Thyroid gland (tissue), 4 donors: ENCODE measurements around the gene ERGIC3.

Experiments used
- CTCF ChIP-seq, 6 experiments: fragments of 200-600 bp in 3 of 6; fragments of 450-650 bp in 3 of 6; sonication (generic) in 3 of 6; IDR thresholded peaks; one replicate each; pipeline ENCODE4 v1.5.1; 2016 to 2019; ENCODE audit warnings: antibody characterized with exemption in 6 of 6, mild to moderate bottlenecking in 2 of 6, inconsistent platforms in 1 of 6, moderate library complexity in 1 of 6
- POLR2A ChIP-seq, 2 donors: fragments of 450-650 bp; IDR thresholded peaks; one replicate each; pipeline ENCODE4 v1.6.1; 2017; ENCODE audit warnings: antibody characterized with exemption in 2 of 2, mild to moderate bottlenecking in 2 of 2, moderate library complexity in 1 of 2

- TF ChIP-seq CTCF (IDR thresholded peaks at IDR 0.05) (no peak), POLR2A (IDR thresholded peaks at IDR 0.05) (no peak)
Observed at GRCh38 chr20:35602851-35603495, 61.1 kb downstream of the ERGIC3 start.
